KMS-11 (cell line): ENCODE results near the gene NDEL1.

Source experiments
- H2AFZ ChIP-seq: fragments of 200-600 bp; sonication (generic); 2 replicates; pipeline ENCODE4 v1.6.1; 2016; ENCODE audit warnings: antibody characterized with exemption, mixed run types, low read depth
- H3K27ac ChIP-seq: fragments of 200-600 bp; sonication (generic); 2 replicates; pipeline ENCODE4 v1.6.1; 2016; ENCODE audit warnings: mild to moderate bottlenecking, mixed run types
- H3K27me3 ChIP-seq: fragments of 200-600 bp; sonication (generic); 2 replicates; pipeline ENCODE4 v1.6.1; 2017; ENCODE audit warnings: mild to moderate bottlenecking, low read depth, mixed run types, moderate library complexity; ENCODE audit not compliant: insufficient read depth
- H3K36me3 ChIP-seq: fragments of 200-600 bp; sonication (generic); 2 replicates; pipeline ENCODE4 v1.6.1; 2017; ENCODE audit warnings: mild to moderate bottlenecking, mixed run types; ENCODE audit not compliant: insufficient read depth
- H3K4me1 ChIP-seq: fragments of 200-600 bp; sonication (generic); 2 replicates; pipeline ENCODE4 v1.6.1; 2016; ENCODE audit warnings: mild to moderate bottlenecking, low read depth, mixed run types; ENCODE audit not compliant: poor library complexity, severe bottlenecking
- H3K4me2 ChIP-seq: fragments of 200-600 bp; sonication (generic); 2 replicates; pipeline ENCODE4 v1.7.0; 2016; ENCODE audit warnings: mild to moderate bottlenecking, mixed run types
- H3K4me3 ChIP-seq: fragments of 200-600 bp; sonication (generic); IDR thresholded peaks from 2 replicates; pipeline ENCODE4 v1.6.1; 2017; ENCODE audit warnings: low read depth, low read length, mixed read lengths; ENCODE audit not compliant: insufficient read depth
- H3K79me2 ChIP-seq: fragments of 200-600 bp; sonication (generic); 2 replicates; pipeline ENCODE4 v1.6.1; 2016; ENCODE audit warnings: low read depth, mixed run types; ENCODE audit not compliant: insufficient read depth
- H3K9ac ChIP-seq: fragments of 200-600 bp; sonication (generic); 2 replicates; pipeline ENCODE4 v1.6.1; 2016; ENCODE audit warnings: mild to moderate bottlenecking, mixed run types
- H4K20me1 ChIP-seq: fragments of 200-600 bp; sonication (generic); 2 replicates; pipeline ENCODE4 v1.6.1; 2016; ENCODE audit warnings: mild to moderate bottlenecking, mixed run types; ENCODE audit not compliant: insufficient read depth
- CTCF ChIP-seq: fragments of 200-600 bp; sonication (generic); conservative IDR thresholded peaks from 2 replicates; pipeline ENCODE4 v1.6.1; 2017; ENCODE audit warnings: low read depth, mild to moderate bottlenecking, antibody characterized with exemption, low read length, moderate library complexity, mixed read lengths

Gene NDEL1

GRCh38 chr17:8419305-8419704 lies 16.4 kb upstream of the NDEL1 start:
- Histone ChIP-seq H3K27me3 (no peaks in the 10 kb centered on the region), H2AFZ (no peak overlapping the region), H3K4me2 (no peak overlapping the region), H3K4me3 (no peak overlapping the region), H3K79me2 (no peaks in the 10 kb centered on the region), H3K4me1 (no peaks in the 10 kb centered on the region), H4K20me1 (no peaks in the 10 kb centered on the region), H3K27ac (no peak overlapping the region), H3K36me3 (no peaks in the 10 kb centered on the region), H3K9ac (no peak overlapping the region)
- no peak for TF ChIP-seq CTCF

GRCh38 chr17:8420041-8420934 lies 15.4 kb upstream of the NDEL1 start:
- Histone ChIP-seq H3K79me2 (no peaks in the 10 kb centered on the region), H4K20me1 (no peaks in the 10 kb centered on the region), H3K4me3 (no peak overlapping the region), H3K4me2 (no peak overlapping the region), H2AFZ (no peak overlapping the region), H3K4me1 (no peaks in the 10 kb centered on the region), H3K27me3 (no peaks in the 10 kb centered on the region), H3K9ac (no peak overlapping the region), H3K36me3 (no peaks in the 10 kb centered on the region), H3K27ac (no peak overlapping the region)
- no peak for TF ChIP-seq CTCF

- H3K9ac ChIP-seq, result no peak overlapping the region
- no peak overlapping the region for H2AFZ ChIP-seq
- no peak overlapping the region for H3K4me3 ChIP-seq
- no peaks in the 10 kb centered on the region for H3K79me2 ChIP-seq
- no peaks in the 10 kb centered on the region for H3K27me3 ChIP-seq
- H3K27ac ChIP-seq, result no peak overlapping the region
- no peak for TF ChIP-seq CTCF
- no peaks in the 10 kb centered on the region for H3K4me1 ChIP-seq
- H3K36me3 ChIP-seq, result no peaks in the 10 kb centered on the region
- H3K4me2 ChIP-seq, result no peak overlapping the region
- no peaks in the 10 kb centered on the region for H4K20me1 ChIP-seq
Observed at GRCh38 chr17:8421571-8421970, 14.1 kb upstream of the NDEL1 start.

- Histone ChIP-seq H3K4me3 (no peak overlapping the region), H3K79me2 (no peaks in the 10 kb centered on the region), H3K36me3 (no peaks in the 10 kb centered on the region), H3K4me2 (no peak overlapping the region), H3K27me3 (no peaks in the 10 kb centered on the region), H3K9ac (no peak overlapping the region), H3K4me1 (no peaks in the 10 kb centered on the region), H2AFZ (no peak overlapping the region), H3K27ac (no peak overlapping the region), H4K20me1 (no peaks in the 10 kb centered on the region)
- no peak for TF ChIP-seq CTCF
Observed at GRCh38 chr17:8426094-8426720, 9.5 kb upstream of the NDEL1 start.
